ENCODE results near the gene ADGRB2. TPM values are rescaled to one million over a fixed set of nuclear protein-coding genes. Genes with fewer than 3 reads are reported as not detected.

The ADGRB2 gene
- total RNA-seq, 1 experiment from 2014 or later, result 12.3 TPM

DNA sequence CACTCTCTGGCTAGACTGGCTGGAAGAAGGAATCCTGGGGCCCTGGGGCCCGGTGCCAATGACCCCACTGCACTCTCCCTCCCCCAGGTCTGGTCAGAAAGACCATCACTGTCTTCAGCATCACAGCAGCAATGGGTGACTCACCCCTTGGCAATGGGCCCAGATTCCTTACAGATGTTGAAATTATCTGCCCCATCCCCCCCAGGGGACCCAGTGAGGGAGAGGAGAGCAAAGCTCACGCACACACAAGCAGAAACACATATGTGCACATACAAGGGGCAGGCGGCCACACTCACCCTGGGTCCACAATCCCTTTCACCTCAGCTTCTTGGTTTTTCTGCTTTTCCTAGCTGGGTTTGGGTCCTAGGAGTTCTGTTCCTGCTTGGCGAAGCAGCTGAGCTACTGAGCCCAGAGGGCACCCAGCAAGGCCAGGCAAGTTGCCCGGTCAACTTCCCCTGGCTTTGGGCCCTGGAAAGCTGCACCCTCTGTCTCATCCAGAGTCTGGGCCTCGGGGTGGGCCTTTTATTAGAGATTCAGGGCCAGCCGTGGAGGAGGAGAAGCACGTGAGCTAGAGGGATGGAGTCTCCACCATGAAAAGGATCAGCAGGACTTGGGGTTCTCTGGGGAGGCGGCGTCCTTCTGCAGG lies 62.9 kb downstream of the ADGRB2 start:
- CTCF ChIA-PET, result interaction anchor here (0.5 to 0.8 kb wide), 2 partner anchors 35 to 88 kb away, joined by 3 to 7 read pairs; no protein-coding TSS in a partner anchor
- no TSS peak for BruUV-seq (replicated peaks)
- DNase-seq, result peak; percentile 96

DNA sequence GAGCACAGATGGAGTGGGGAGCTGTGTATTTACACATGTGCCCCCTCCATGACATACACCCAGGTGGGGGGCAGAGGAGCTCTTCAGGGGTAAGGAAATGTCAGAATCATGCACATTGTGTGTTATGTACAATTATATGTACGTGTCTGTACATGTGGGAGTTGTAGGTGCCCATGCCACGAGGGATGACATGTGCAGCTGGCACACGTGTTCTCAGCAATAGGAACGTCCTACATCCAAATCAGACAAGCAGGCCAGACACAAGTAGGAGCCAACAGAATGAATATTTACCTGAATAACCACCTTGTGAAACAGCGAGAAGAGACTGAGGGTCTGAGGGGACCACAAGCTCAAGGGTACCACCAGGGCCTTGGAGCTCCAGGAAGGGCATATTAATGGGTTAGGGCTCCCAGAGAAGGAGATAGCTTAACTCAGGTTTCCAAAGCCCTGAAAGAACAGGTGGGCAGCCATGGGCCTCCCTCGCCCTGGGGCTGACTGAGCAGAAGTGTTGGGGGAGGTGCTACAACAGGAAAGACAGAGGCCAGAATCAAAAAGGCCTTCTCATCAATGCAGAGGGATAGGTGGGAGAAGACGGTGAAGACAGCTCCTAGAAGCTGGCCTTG lies 63.6 kb downstream of the ADGRB2 start:
- no TSS peak for BruUV-seq (replicated peaks)
- Histone ChIP-seq H3K9me2 (replicated peaks; ENCODE audit: low read length) (no peaks in the 10 kb centered on the region), H3K27ac (ENCODE audit: low read length) (peak overlapping the region; percentile 60), H3K4me3 (ENCODE audit: low read length) (no peak overlapping the region), H3K4me2 (ENCODE audit: low read length) (peak overlapping the region; percentile 53), H3K27me3 (ENCODE audit: low read length) (no peaks in the 10 kb centered on the region), H3K9ac (ENCODE audit: low read length) (no peak overlapping the region), H3F3A (ENCODE audit: low read length, unreplicated experiment) (peaks cover 4% of the 10 kb centered on the region), H3K4me1 (ENCODE audit: insufficient read depth, low read length) (peaks cover 45% of the 10 kb centered on the region), H3K79me2 (ENCODE audit: low read length) (no peaks in the 10 kb centered on the region), H2AFZ (ENCODE audit: low read length) (no peak overlapping the region), H3K9me3 (ENCODE audit: low read length) (no peaks in the 10 kb centered on the region), H4K20me1 (ENCODE audit: low read length) (no peaks in the 10 kb centered on the region), H3K36me3 (ENCODE audit: low read depth, low read length) (no peaks in the 10 kb centered on the region)
- ATAC-seq (no peak), DNase-seq (no peak)
- no peak for TF ChIP-seq EZH2 (IDR thresholded peaks at IDR 0.05; ENCODE audit: low read length, unreplicated experiment)
- POLR2A ChIA-PET (ENCODE audit: unreplicated experiment), result no interaction called here
- CTCF ChIA-PET, result no interaction called here
- intact Hi-C loops (cut with micrococcal nuclease), result no loop called here

More for the DNA sequence above, 62.9 kb downstream of the ADGRB2 start:
- TF ChIP-seq EZH2phosphoT487 (IDR thresholded peaks at IDR 0.05; ENCODE audit: borderline replicate concordance, low read length) (no peak), EZH2 (IDR thresholded peaks at IDR 0.05; ENCODE audit: low read length, unreplicated experiment) (no peak)
- TF ChIP-seq, protein P1, sequence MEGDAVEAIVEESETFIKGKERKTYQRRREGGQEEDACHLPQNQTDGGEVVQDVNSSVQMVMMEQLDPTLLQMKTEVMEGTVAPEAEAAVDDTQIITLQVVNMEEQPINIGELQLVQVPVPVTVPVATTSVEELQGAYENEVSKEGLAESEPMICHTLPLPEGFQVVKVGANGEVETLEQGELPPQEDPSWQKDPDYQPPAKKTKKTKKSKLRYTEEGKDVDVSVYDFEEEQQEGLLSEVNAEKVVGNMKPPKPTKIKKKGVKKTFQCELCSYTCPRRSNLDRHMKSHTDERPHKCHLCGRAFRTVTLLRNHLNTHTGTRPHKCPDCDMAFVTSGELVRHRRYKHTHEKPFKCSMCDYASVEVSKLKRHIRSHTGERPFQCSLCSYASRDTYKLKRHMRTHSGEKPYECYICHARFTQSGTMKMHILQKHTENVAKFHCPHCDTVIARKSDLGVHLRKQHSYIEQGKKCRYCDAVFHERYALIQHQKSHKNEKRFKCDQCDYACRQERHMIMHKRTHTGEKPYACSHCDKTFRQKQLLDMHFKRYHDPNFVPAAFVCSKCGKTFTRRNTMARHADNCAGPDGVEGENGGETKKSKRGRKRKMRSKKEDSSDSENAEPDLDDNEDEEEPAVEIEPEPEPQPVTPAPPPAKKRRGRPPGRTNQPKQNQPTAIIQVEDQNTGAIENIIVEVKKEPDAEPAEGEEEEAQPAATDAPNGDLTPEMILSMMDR (conservative IDR thresholded peaks at IDR 0.05; ENCODE audit: low read depth, low read length), result no peak
- H3F3A ChIP-seq (ENCODE audit: low read length, unreplicated experiment), result peaks cover 4% of the 10 kb centered on the region
- peak; percentile 81 for ATAC-seq
- H3K4me3 ChIP-seq (ENCODE audit: low read length), result no peak overlapping the region
- H3K27ac ChIP-seq (ENCODE audit: low read length), result peak overlapping the region; percentile 60
- no peaks in the 10 kb centered on the region for H3K9me2 ChIP-seq (replicated peaks; ENCODE audit: low read length)
- H3K9me3 ChIP-seq (ENCODE audit: low read length), result no peaks in the 10 kb centered on the region
- POLR2A ChIA-PET (ENCODE audit: unreplicated experiment), result interaction anchor here (0.5 to 0.6 kb wide), 2 partner anchors 54 to 56 kb away, joined by 3 read pairs; partner anchors contain the start of gene PEF1
- H3K4me2 ChIP-seq (ENCODE audit: low read length), result peak overlapping the region; percentile 53
- no peak overlapping the region for H3K9ac ChIP-seq (ENCODE audit: low read length)
- no peaks in the 10 kb centered on the region for H3K27me3 ChIP-seq (ENCODE audit: low read length)
- intact Hi-C loops (cut with micrococcal nuclease), result no loop called here
- H3K4me1 ChIP-seq (ENCODE audit: insufficient read depth, low read length), result peaks cover 46% of the 10 kb centered on the region
- H3K36me3 ChIP-seq (ENCODE audit: low read depth, low read length), result no peaks in the 10 kb centered on the region
- H3K79me2 ChIP-seq (ENCODE audit: low read length), result no peaks in the 10 kb centered on the region
- no peaks in the 10 kb centered on the region for H4K20me1 ChIP-seq (ENCODE audit: low read length)
- 0 out of 2 replicates have a peak overlapping the region, but pooled peaks have one; percentile 24 for H2AFZ ChIP-seq (ENCODE audit: low read length)

DNA sequence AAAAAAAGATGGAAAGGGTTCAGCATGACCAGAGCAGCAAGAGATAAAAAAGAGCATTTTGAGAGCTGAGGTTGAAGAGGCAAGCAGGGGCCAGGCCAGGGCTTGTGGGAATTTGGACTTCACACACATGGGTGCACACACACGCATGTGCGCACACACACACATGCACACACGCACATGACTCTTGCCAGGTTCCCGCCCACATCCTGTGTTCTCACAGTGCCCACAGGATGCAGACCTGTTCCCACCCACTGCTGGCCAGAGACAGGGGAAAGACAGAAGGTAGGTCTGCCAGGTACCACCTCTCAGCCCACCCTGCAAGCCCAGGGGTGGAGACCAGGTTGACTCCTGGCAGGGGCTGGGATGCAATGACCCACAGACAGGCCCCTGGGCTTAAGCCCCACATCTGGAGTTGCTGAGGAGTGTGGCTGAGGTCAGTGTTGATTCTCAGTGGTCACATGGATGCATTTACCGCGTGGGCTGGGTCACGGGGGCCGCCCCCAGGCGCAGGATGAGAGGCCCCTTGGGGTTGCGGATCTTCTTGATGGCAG lies 64.7 kb downstream of the ADGRB2 start:
- H3K4me1 ChIP-seq (ENCODE audit: insufficient read depth, low read length), result peaks cover 33% of the 10 kb centered on the region
- H3K9me3 ChIP-seq (ENCODE audit: low read length), result no peaks in the 10 kb centered on the region
- H3K79me2 ChIP-seq (ENCODE audit: low read length), result no peaks in the 10 kb centered on the region
- H3K9ac ChIP-seq (ENCODE audit: low read length), result no peak overlapping the region
- no peak overlapping the region for H3K4me2 ChIP-seq (ENCODE audit: low read length)
- ChIA-PET CTCF (no interaction called here), POLR2A (ENCODE audit: unreplicated experiment) (no interaction called here)
- no TSS peak for BruUV-seq (replicated peaks)
- TF ChIP-seq, protein P1 (conservative IDR thresholded peaks at IDR 0.05; ENCODE audit: low read depth, low read length), result no peak
- no peak for TF ChIP-seq EZH2 (IDR thresholded peaks at IDR 0.05; ENCODE audit: low read length, unreplicated experiment)
- TF ChIP-seq EZH2phosphoT487 (IDR thresholded peaks at IDR 0.05; ENCODE audit: borderline replicate concordance, low read length), result no peak
- no peaks in the 10 kb centered on the region for H3K36me3 ChIP-seq (ENCODE audit: low read depth, low read length)
- H3K4me3 ChIP-seq (ENCODE audit: low read length), result no peak overlapping the region
- no peaks in the 10 kb centered on the region for H4K20me1 ChIP-seq (ENCODE audit: low read length)
- ATAC-seq (no peak), DNase-seq (no peak)
- no peaks in the 10 kb centered on the region for H3K9me2 ChIP-seq (replicated peaks; ENCODE audit: low read length)
- intact Hi-C loops (cut with micrococcal nuclease), result no loop called here
- no peak overlapping the region for H3K27ac ChIP-seq (ENCODE audit: low read length)
- H2AFZ ChIP-seq (ENCODE audit: low read length), result no peak overlapping the region
- no peaks in the 10 kb centered on the region for H3K27me3 ChIP-seq (ENCODE audit: low read length)
- peaks cover 4% of the 10 kb centered on the region for H3F3A ChIP-seq (ENCODE audit: low read length, unreplicated experiment)
